IMR-90 (cell line): ENCODE data around the gene CEP70. TPM values are rescaled to one million over a fixed set of nuclear protein-coding genes. Genes with fewer than 3 reads are reported as not detected.

Experiments used
- ATAC-seq: fragments of 200-7000 bp; cut with Tn5 transposase; 2 replicates; pipeline ENCODE4 v1.9.1; 2020; ENCODE audit warnings: low read depth, mild to moderate bottlenecking, moderate library complexity
- BruUV-seq: library from RNA; stranded (reverse); fragments of 400-500 nt; replicated peaks from 2 replicates; lab custom pipeline; 2021; lab: Mats Ljungman, UMichigan
- CTCF ChIA-PET: fragments of 300-600 bp; formaldehyde crosslinking; extraction: SDS; loops from one replicate; lab custom pipeline; 2021; ENCODE audit warnings: antibody characterized with exemption; lab: Yijun Ruan, JAX
- POLR2A ChIA-PET: fragments of 300-600 bp; sonication (Branson Sonifier 250); formaldehyde crosslinking; loops from one replicate; lab custom pipeline; 2022; ENCODE audit warnings: antibody characterized with exemption; ENCODE audit not compliant: unreplicated experiment; lab: Charles Lee
- DNase-seq: peaks from one replicate; pipeline ENCODE4 v3.0.0; 2013
- H2AFZ ChIP-seq: replicated peaks from 2 replicates; pipeline ENCODE3; 2013; ENCODE audit warnings: low read length, mild to moderate bottlenecking; ENCODE audit not compliant: poor library complexity
- H2AK5ac ChIP-seq: 2 replicates; pipeline ENCODE4 v1.6.1; 2013; ENCODE audit warnings: low read depth, low read length, inconsistent platforms
- H2AK9ac ChIP-seq: replicated peaks from 2 replicates; pipeline ENCODE3; 2013; ENCODE audit warnings: mild to moderate bottlenecking, low read depth, low read length, moderate library complexity; ENCODE audit not compliant: poor library complexity
- H2BK120ac ChIP-seq: 2 replicates; pipeline ENCODE4 v1.6.1; 2013; ENCODE audit warnings: low read depth, low read length, inconsistent platforms
- H2BK15ac ChIP-seq: 3 replicates; pipeline ENCODE4 v1.6.1; 2013; ENCODE audit warnings: low read depth, low read length, inconsistent platforms
- H2BK20ac ChIP-seq: 2 replicates; pipeline ENCODE4 v1.6.1; 2013; ENCODE audit warnings: low read depth, mild to moderate bottlenecking, inconsistent platforms, low read length, moderate library complexity
- H2BK5ac ChIP-seq: 2 replicates; pipeline ENCODE4 v1.6.1; 2013; ENCODE audit warnings: mild to moderate bottlenecking, low read depth, low read length, inconsistent platforms; ENCODE audit not compliant: poor library complexity, severe bottlenecking
- H3K14ac ChIP-seq: replicated peaks from 2 replicates; pipeline ENCODE4 v1.6.1; 2013; ENCODE audit warnings: low read depth, low read length, inconsistent platforms
- H3K18ac ChIP-seq: 2 replicates; pipeline ENCODE4 v1.6.1; 2013; ENCODE audit warnings: low read depth, low read length, control low read depth
- H3K23ac ChIP-seq: 2 replicates; pipeline ENCODE4 v1.6.1; 2013; ENCODE audit warnings: low read depth, low read length, inconsistent platforms
- H3K27ac ChIP-seq: 2 replicates; pipeline ENCODE4 v1.5.1; 2013; ENCODE audit warnings: mild to moderate bottlenecking, control low read depth, low read length; ENCODE audit not compliant: insufficient read depth
- H3K27me3 ChIP-seq: 2 replicates; pipeline ENCODE4 v1.6.1; 2013; ENCODE audit warnings: low read length; ENCODE audit not compliant: control insufficient read depth, insufficient read depth
- H3K36me3 ChIP-seq: 2 replicates; pipeline ENCODE4 v1.6.1; 2013; ENCODE audit warnings: low read length, mixed read lengths; ENCODE audit not compliant: control insufficient read depth, insufficient read depth
- H3K4ac ChIP-seq: 2 replicates; pipeline ENCODE4 v1.6.1; 2013; ENCODE audit warnings: low read depth, low read length, inconsistent platforms
- H3K4me1 ChIP-seq: 2 replicates; pipeline ENCODE4 v1.6.1; 2013; ENCODE audit warnings: low read length, mixed read lengths; ENCODE audit not compliant: control insufficient read depth, insufficient read depth
- H3K4me2 ChIP-seq: 2 replicates; pipeline ENCODE4 v1.6.1; 2013; ENCODE audit warnings: low read depth, mild to moderate bottlenecking, control low read depth, low read length, moderate library complexity
- H3K4me3 ChIP-seq: 2 replicates; pipeline ENCODE4 v1.5.1; 2013; ENCODE audit warnings: low read depth, mild to moderate bottlenecking, control low read depth, low read length, moderate library complexity; ENCODE audit not compliant: insufficient read depth
- H3K56ac ChIP-seq: 2 replicates; pipeline ENCODE4 v1.6.1; 2013; ENCODE audit warnings: low read length, inconsistent platforms; ENCODE audit not compliant: insufficient read depth; ENCODE audit errors: extremely low read depth
- H3K79me1 ChIP-seq, 2 experiments: 2 replicates each; pipeline ENCODE4 v1.6.1; 2013; ENCODE audit warnings: low read length in 2 of 2, inconsistent platforms in 1 of 2, low read depth in 1 of 2
- H3K9ac ChIP-seq: 2 replicates; pipeline ENCODE4 v1.6.1; 2013; ENCODE audit warnings: low read depth, low read length, control low read depth
- H3K9me1 ChIP-seq: 2 replicates; pipeline ENCODE4 v1.6.1; 2013; ENCODE audit warnings: low read length, inconsistent platforms; ENCODE audit not compliant: insufficient read depth
- H3K9me3 ChIP-seq: 2 replicates; pipeline ENCODE4 v1.6.1; 2013; ENCODE audit warnings: low read length; ENCODE audit not compliant: control insufficient read depth, insufficient read depth
- H4K20me1 ChIP-seq: 2 replicates; pipeline ENCODE4 v1.6.1; 2013; ENCODE audit warnings: low read length, inconsistent platforms; ENCODE audit not compliant: insufficient read depth
- H4K5ac ChIP-seq: 2 replicates; pipeline ENCODE4 v1.6.1; 2013; ENCODE audit warnings: mild to moderate bottlenecking, low read depth, low read length, control low read depth
- H4K8ac ChIP-seq, 2 experiments: 2 replicates each; pipeline ENCODE4 v1.6.1; 2013; ENCODE audit warnings: low read depth in 2 of 2, low read length in 2 of 2, control low read depth in 1 of 2, inconsistent platforms in 1 of 2
- H4K91ac ChIP-seq: 2 replicates; pipeline ENCODE4 v1.6.1; 2013; ENCODE audit warnings: low read depth, low read length, inconsistent platforms; ENCODE audit not compliant: insufficient read depth
- CEBPB ChIP-seq: IDR thresholded peaks from 2 replicates; pipeline ENCODE4 v1.6.1; 2012; ENCODE audit warnings: low read depth, low read length, improper control_type of control experiment
- ELK1 ChIP-seq: fragments of 150-350 bp; IDR thresholded peaks from 2 replicates; pipeline ENCODE4 v1.6.1; 2016; ENCODE audit warnings: low read depth, mild to moderate bottlenecking, low read length, moderate library complexity, borderline replicate concordance
- MAFK ChIP-seq: IDR thresholded peaks from 2 replicates; pipeline ENCODE4 v1.6.1; 2012; ENCODE audit warnings: low read depth, low read length, improper control_type of control experiment
- NFE2L2 ChIP-seq: fragments of 150-350 bp; IDR thresholded peaks from 2 replicates; pipeline ENCODE4 v1.6.1; 2016; ENCODE audit warnings: low read depth, mild to moderate bottlenecking, low read length
- WGBS, 2 experiments: methylation state at CpG; one replicate each; pipeline versions ENCODE4 v1.1.5 to v1.1.7; 2013; ENCODE audit warnings: missing lambda C conversion rate in 2 of 2; ENCODE audit not compliant: insufficient read length in 1 of 2; ENCODE audit errors: extremely low coverage in 2 of 2; 5-methylcytosine and 5-hydroxymethylcytosine counted together
- dilution Hi-C: fragments of 300-500 bp; cut with HindIII; formaldehyde crosslinking; loops from one replicate; pipeline ENCODE4 v1.14.3; 2018; ENCODE audit warnings: low sequenced_read_pairs; ENCODE audit not compliant: unreplicated experiment
- in situ Hi-C: fragments of 300-500 bp; cut with MboI; formaldehyde crosslinking; loops from 3 replicates; pipeline ENCODE4 v1.14.3; 2019; ENCODE audit warnings: low sequenced_read_pairs, inconsistent platforms, mixed read lengths
- intact Hi-C: fragments of 100-400 bp; cut with micrococcal nuclease; formaldehyde crosslinking; loops from 2 replicates; pipeline ENCODE4 v1.10.0; 2022
- polyA plus RNA-seq, 3 experiments: library from polyadenylated mRNA; depleted of rRNA; stranded (reverse); fragments of >200 nt; gene quantifications; 2 replicates each; pipeline ENCODE4 v1.2.3, GENCODE V29; 2012; ENCODE audit warnings: low replicate concordance in 1 of 3
- total RNA-seq: library from RNA; depleted of rRNA; stranded (reverse); fragments of >200 nt; gene quantifications from 2 replicates; pipeline ENCODE4 v1.2.3, GENCODE V29; 2012
- TF ChIP-seq, protein P1 (sequence below): conservative IDR thresholded peaks from 2 replicates; pipeline ENCODE4 v1.5.1; 2012; ENCODE audit warnings: mild to moderate bottlenecking, low read depth, low read length, improper control_type of control experiment
- TF ChIP-seq, protein P2 (sequence below): fragments of 150-350 bp; IDR thresholded peaks from 2 replicates; pipeline ENCODE4 v1.6.1; 2017; ENCODE audit warnings: mild to moderate bottlenecking, antibody characterized with exemption, low read length, low read depth

CEP70 gene
- total and polyA plus RNA-seq, 2 of the 4 experiments (the other 2 are of a cell fraction), result 4.6 to 11.1 TPM

GRCh38 chr3:138549179-138549977 is 44.7 kb downstream of the CEP70 start:
- Histone ChIP-seq H3K9me3 (peaks cover 9% of the 10 kb centered on the region), H3K4me3 (no peak overlapping the region), H4K20me1 (no peaks in the 10 kb centered on the region), H3K14ac (no peak overlapping the region), H3K18ac (no peak overlapping the region), H3K9ac (no peak overlapping the region), H3K4me2 (no peak overlapping the region), H3K27ac (no peak overlapping the region), H2BK5ac (no peak overlapping the region), H3K79me1 (no peaks in the 10 kb centered on the region), H2AK5ac (no peak overlapping the region), H2BK120ac (no peak overlapping the region), H2AFZ (no peak overlapping the region), H3K4ac (no peak overlapping the region), H2AK9ac (no peak overlapping the region), H3K56ac (no peak overlapping the region), H2BK20ac (no peak overlapping the region), H4K8ac (no peak overlapping the region), H3K23ac (no peak overlapping the region), H3K4me1 (no peaks in the 10 kb centered on the region), H2BK15ac (no peak overlapping the region), H3K9me1 (no peaks in the 10 kb centered on the region), H3K36me3 (peaks cover 7% of the 10 kb centered on the region), H4K91ac (no peak overlapping the region), H4K5ac (no peak overlapping the region), H3K27me3 (no peaks in the 10 kb centered on the region)
- in situ Hi-C loops, result no loop called here
- no TSS peak for BruUV-seq
- TF ChIP-seq NFE2L2, result no peak
- TF ChIP-seq, protein P1, sequence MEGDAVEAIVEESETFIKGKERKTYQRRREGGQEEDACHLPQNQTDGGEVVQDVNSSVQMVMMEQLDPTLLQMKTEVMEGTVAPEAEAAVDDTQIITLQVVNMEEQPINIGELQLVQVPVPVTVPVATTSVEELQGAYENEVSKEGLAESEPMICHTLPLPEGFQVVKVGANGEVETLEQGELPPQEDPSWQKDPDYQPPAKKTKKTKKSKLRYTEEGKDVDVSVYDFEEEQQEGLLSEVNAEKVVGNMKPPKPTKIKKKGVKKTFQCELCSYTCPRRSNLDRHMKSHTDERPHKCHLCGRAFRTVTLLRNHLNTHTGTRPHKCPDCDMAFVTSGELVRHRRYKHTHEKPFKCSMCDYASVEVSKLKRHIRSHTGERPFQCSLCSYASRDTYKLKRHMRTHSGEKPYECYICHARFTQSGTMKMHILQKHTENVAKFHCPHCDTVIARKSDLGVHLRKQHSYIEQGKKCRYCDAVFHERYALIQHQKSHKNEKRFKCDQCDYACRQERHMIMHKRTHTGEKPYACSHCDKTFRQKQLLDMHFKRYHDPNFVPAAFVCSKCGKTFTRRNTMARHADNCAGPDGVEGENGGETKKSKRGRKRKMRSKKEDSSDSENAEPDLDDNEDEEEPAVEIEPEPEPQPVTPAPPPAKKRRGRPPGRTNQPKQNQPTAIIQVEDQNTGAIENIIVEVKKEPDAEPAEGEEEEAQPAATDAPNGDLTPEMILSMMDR, result no peak
- TF ChIP-seq MAFK, result no peak
- TF ChIP-seq, protein P2, sequence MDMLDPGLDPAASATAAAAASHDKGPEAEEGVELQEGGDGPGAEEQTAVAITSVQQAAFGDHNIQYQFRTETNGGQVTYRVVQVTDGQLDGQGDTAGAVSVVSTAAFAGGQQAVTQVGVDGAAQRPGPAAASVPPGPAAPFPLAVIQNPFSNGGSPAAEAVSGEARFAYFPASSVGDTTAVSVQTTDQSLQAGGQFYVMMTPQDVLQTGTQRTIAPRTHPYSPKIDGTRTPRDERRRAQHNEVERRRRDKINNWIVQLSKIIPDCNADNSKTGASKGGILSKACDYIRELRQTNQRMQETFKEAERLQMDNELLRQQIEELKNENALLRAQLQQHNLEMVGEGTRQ, result no peak
- no peak for TF ChIP-seq CEBPB
- TF ChIP-seq ELK1, result no peak
- WGBS, 2 experiments, result no CpG with 5 or more reads among the region's 14 CpGs
- no peak for DNase-seq
- no peak for ATAC-seq
- ChIA-PET CTCF (interaction anchor here (0.6 to 1.0 kb wide), 2 partner anchors 22 to 230 kb away, joined by 4 to 7 read pairs; no protein-coding TSS in a partner anchor), POLR2A (no interaction called here)
- intact Hi-C loops, result no loop called here
- dilution Hi-C loops, result no loop called here
